Activated T-helper 1 cell treated with anti-CD3 and anti-CD28 coated beads, Interleukin-2, amount 50 U/mL, for 16 hours (primary cell): ENCODE data around the gene KCNAB2.
"Not testable (repeated sequence)": the region's sequence is repeated elsewhere in the genome, so short reads cannot be mapped to it uniquely, and the experiment has no call there.

ENCODE experiments used
- DNase-seq, 2 donors: peaks; one replicate each; pipeline ENCODE4 v3.0.0-alpha.2; 2020; ENCODE audit warnings: low read depth in 1 of 2, low spot score in 1 of 2

Gene KCNAB2

DNA sequence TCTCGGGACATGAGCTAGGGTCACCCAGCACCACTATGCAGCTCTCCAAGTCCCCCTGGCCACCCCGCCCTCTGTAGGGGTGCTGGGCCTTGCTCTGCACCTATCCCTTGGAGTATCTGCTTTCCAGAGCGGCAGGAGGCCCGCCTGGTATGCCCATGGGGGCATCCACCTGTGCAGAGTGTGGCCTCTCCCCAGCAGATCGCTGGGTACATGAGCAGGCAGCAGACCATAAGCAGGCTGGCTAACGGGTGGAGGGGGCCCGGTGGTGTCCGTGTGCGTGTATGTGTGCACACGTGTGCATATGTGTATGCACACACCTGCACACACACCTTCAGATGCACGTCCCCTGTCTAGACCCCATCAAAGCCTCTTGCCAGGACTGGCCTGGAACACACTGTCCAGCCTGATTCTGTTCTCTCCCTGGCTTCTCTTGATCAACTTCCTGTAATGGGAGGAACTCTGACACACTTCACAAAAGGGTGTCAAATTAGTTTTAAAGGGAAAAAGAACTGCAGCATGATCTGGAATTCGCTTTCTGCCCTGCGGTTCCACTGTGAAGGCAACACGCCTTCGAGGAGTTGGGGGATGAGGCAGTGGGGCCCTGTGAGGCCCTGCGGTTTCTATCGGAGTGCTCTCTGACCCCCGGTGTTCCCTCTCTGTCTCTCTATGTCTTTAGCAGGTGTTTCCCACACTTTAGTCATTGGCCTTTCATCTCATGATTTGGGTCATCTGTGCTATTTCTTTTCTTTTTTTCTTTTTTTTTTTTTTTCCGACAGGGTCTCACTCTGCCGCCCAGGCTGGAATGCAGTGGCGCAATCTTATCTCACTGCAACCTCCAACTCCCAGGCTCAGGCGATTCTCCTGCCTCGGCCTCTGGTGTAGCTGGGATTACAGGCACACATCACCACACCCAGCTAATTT is 36.3 kb upstream of the KCNAB2 start:
- no peak for DNase-seq

DNA sequence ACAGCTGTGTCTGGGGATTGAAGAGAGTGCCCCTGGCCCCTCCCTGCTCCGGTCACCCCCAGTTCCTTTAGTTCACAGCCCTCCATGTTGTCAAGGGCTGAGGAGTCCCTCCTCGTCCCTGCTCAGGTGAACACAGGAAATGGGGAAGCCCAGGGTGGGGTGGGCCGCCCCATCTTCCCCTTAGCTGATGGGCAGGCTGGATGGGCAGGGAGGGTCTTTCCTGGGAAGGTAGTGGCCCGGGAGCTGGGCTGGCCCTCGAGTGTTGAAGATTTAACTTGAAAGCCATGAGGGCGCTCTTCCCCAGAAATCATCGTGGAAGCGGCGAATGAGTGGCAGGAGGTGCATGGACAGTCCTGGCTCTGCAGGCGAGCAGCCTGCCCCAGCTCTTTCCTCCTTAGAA is 35.1 kb upstream of the KCNAB2 start:
- no peak for DNase-seq

GRCh38 chr1:6011161-6011945 is 34.3 kb upstream of the KCNAB2 start:
- DNase-seq, result no peak

DNA sequence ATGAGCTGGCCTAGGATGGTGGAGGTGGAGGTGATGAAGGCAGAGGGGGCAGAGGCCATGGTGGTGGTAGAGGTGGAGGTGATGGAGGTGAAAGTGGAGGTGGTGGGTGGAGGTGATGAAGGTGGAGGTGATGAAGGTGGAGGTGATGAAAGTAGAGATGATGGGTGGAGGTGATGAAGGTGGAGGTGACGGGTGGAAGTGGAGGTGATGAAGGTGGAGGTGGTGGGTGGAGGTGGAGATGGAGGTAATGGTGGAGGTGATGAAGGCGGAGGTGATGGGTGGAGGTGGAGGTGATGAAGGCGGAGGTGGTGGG is 33.8 kb upstream of the KCNAB2 start:
- DNase-seq, result no peak

DNA sequence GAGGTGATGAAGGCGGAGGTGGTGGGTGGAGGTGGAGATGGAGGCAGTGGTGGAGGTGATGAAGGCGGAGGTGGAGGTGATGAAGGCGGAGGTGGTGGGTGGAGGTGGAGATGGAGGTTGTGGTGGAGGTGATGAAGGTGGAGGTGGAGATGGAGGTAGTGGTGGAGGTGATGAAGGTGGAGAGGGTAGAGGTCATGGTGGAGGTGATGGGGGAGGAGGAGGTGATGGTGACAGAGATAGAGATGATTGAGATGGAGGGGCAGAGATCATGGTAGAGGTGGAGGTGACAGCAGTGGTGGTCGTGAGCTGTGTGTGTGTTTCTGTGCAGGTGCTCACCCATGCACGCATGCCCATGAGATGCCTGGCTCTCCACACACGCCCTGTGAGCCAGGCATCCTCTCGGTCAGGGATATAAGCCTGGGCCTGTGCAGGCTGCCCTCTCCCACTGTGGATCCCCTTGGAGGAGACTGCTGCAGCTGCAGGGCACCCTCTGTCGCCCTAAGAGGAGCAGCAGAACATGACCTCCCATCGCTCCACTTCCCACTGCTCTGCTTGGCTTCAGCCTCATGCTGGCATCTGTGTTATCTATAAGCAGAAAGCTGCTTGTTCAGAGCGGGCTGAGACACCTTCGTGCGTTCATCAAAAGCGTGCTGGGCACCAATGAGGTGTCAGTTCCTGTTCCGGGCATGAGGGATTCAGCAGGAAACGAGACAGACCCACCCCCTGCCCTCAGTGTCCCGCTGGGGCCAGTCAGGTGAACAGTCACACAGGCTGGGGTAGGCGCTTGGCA is 33.0 kb upstream of the KCNAB2 start:
- no peak for DNase-seq

DNA sequence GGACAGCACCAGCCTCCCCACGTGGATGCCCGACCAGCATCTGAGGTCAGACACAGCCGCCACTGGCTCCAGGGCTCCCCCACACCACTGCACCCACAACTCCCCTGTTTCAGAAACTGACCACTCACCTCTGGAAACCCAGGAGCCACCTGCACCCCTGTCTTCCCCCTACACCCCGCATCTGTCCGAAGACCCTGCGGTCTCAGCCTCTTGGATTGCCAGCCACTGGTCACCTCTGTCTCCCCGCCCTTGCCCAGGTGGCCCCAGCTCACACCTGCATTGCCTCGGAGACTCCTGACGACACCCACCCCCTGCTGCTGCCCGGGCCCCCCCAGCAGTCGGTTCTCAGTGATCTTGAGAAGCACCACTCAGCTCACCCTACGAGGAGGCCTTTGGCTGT is 32.2 kb upstream of the KCNAB2 start:
- DNase-seq, result no peak

- no peak for DNase-seq
Measured at GRCh38 chr1:6014130-6014999, 31.3 kb upstream of the KCNAB2 start.

DNA sequence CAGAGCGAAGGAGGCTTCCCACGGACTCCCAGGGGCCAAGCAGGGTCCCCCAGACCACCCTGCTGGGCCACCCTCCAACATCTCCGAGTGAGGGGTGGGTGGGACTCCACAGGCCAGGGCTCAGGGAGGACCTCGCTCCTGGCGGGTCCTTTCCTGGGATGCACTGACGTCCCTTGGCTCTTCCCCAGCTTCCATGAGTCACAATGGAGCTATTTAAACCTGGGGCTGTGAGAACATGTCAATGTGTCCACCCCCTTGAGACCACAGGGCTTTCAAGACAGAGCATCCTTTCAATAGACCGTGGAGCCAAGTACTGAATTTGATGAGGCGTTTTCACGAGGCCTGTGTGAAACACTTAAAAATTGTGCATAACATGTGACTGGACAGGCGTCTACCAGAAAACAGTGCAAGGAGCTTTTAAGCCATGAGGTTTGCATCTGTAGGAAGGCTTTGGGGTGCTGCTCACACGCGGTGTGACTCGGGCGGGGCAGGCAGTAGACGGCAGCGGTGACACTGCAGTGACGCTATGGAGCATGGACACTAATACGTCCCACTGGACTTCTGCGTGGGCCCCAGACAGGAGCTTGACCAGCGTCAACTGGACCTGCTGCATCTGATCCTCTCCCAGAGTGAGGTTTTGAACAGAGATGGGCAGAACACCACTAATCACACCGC is 29.4 kb upstream of the KCNAB2 start:
- DNase-seq, result no peak

DNA sequence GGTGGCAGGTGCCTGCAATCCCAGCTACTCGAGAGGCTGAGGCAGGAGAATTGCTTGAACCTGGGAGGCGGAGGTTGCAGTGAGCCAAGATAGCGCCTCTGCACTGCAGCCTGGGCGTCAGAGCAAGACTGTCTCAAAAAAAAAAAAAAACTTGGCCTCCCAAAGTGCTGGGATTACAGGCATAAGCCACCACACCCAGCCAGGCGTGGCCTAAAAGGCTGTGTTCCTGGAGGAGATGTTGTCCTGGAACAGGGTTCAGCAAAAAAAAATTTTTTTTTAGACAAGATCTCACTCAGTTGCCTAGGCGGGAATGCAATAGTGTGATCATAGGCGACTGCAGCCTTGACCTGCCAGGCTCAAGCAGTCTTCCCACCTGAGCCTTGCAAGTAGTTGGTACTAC is 28.0 kb upstream of the KCNAB2 start:
- not testable (repeated sequence) for DNase-seq

GRCh38 chr1:6019166-6019845 is 26.4 kb upstream of the KCNAB2 start:
- DNase-seq, result no peak

DNA sequence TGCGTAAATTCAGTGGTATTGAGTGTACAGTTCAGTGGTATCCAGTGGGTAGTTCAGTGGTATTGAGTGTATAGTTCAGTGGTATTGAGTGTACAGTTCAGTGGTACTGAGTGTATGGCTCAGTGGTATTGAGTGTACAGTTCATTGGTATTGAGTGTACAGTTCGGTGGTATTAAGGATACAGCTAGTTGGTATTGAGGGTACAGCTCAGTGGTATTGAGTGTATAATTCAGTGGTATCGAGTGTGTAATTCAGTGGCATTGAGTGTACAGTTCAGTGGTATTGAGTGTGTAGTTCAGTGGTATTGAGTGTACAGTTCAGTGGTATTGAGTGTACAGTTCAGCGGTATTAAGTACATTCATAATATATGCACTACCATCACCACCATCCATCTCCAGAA is 23.5 kb upstream of the KCNAB2 start:
- no peak for DNase-seq

GRCh38 chr1:6023346-6023745 is 22.3 kb upstream of the KCNAB2 start:
- no peak for DNase-seq

DNA sequence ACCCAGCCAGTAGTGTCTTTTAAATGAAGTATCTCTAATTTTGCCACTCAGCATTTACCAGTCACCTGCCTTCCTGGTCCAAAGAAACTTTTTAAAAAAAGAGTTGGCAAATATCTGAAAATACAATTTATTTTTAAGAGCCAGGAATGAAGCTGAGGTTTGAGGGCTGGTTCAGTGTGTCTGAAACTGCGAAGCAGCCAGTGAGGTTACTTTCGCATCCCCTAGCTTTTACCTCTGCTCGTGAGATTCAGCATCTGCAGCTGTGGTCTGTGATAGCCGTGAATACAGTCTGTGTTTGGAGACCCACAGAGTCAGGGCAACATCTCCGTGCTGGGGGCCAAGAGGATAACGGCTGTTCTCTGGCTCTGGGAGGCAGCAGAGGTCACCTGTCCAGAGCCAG is 21.3 kb upstream of the KCNAB2 start:
- DNase-seq, result no peak

DNA sequence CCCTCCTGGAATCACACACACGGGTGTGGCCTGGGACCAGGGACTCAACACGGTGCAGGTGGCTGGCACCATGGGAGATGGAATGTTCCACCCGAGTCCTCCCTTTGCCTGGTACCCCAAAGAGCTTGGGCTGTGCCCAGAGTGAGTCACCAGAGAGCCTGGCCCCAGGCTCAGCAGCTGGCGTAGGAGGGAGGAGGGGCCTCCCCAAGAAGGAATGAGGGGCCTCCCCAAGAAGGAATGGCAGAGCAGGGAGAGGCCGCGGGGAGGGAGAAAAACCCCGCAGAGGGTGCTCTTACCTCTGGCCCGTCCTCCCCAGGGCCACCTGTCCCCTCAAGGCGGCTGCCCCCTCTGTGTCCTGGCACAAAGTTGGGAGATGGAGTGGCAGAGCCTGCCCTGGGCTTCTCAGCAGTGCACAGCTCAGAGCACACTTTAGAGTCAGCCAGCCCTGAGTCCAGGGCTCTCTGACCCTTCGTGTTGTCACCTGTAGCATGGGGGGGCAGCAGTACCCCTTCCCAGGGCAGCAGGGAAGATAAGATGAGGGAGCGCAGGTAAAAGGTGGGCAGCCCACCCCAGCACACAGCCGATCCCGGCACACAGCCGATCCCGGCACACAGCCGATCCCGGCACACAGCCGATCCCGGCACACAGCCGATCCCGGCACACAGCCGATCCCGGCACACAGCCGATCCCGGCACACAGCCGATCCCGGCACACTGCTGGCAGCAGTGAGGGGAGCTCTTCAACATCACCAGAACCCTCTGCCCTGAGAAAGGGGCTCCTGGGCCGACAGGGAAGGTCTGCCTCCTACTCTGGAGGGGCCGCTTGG is 20.2 kb upstream of the KCNAB2 start:
- no peak for DNase-seq

GRCh38 chr1:6026095-6026809 is 19.4 kb upstream of the KCNAB2 start:
- DNase-seq, result peak; percentile 87 to 88

DNA sequence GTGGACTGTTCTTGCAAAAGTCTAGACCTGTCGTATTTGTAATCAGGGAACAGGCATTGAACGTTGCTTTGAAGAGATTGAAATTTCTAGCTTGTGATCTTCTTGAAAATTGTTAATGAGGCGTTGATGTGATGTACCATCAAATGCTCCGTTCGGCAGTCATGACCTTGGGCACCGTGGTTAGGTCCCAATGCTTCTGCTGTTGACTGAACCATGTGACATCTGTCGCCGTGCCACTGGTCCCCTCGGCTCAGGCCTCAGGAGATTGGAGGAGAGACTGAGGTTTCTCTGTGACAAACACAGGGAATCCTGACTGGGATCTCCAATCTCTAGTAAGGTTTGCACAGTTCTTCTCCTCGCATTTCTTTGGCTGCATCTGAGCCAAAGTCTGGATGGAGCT is 18.1 kb upstream of the KCNAB2 start:
- no peak for DNase-seq

- peak; percentile 34 to 36 for DNase-seq
Measured at GRCh38 chr1:6028042-6028850, 17.4 kb upstream of the KCNAB2 start.
